ENCODE results near the gene CR1L. TPM values are rescaled to one million over a fixed set of nuclear protein-coding genes. Genes with fewer than 3 reads are reported as not detected.
"Not testable (repeated sequence)": the region's sequence is repeated elsewhere in the genome, so short reads cannot be mapped to it uniquely, and the experiment has no call there.

CR1L gene
- total RNA-seq, 4 donors from 2014 or later, result 0.22 TPM; not detected in 3

DNA sequence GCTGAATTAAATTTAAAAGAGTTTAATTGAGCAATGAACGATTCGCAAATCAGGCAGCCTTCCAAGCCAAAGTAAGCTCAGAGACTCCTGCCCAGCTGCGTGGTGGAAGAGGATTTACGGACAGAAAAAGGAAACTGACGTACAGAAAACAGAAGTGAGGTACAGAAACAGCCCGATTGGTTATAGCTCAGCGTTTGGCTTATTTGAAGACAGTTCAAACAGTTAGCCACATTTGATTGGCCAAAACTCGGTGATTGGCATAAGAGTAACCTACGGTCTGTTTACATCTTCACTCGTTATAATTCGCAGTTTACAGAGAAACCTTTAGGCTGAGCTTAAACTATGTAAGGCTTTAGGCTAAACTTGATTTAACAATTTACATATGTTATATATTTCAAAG is 46.9 kb downstream of the CR1L start:
- intact Hi-C loops (cut with DNase I), result no loop called here
- WGBS, 2 donors, result 88% methylated on average over 11 of the region's 11 CpGs
- no peak for DNase-seq
- Histone ChIP-seq H3K4me3 (replicated peaks in 1 of 3) (no peak overlapping the region), H3K4me1 (no peaks in the 10 kb centered on the region), H3K9me3 (no peaks in the 10 kb centered on the region), H3K27me3 (no peaks in the 10 kb centered on the region), H3K36me3 (no peaks in the 10 kb centered on the region), H3K27ac (no peak overlapping the region)
- no peak for TF ChIP-seq POLR2A (IDR thresholded peaks at IDR 0.05)
- TF ChIP-seq, protein P1, sequence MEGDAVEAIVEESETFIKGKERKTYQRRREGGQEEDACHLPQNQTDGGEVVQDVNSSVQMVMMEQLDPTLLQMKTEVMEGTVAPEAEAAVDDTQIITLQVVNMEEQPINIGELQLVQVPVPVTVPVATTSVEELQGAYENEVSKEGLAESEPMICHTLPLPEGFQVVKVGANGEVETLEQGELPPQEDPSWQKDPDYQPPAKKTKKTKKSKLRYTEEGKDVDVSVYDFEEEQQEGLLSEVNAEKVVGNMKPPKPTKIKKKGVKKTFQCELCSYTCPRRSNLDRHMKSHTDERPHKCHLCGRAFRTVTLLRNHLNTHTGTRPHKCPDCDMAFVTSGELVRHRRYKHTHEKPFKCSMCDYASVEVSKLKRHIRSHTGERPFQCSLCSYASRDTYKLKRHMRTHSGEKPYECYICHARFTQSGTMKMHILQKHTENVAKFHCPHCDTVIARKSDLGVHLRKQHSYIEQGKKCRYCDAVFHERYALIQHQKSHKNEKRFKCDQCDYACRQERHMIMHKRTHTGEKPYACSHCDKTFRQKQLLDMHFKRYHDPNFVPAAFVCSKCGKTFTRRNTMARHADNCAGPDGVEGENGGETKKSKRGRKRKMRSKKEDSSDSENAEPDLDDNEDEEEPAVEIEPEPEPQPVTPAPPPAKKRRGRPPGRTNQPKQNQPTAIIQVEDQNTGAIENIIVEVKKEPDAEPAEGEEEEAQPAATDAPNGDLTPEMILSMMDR (IDR thresholded peaks at IDR 0.05), result no peak

DNA sequence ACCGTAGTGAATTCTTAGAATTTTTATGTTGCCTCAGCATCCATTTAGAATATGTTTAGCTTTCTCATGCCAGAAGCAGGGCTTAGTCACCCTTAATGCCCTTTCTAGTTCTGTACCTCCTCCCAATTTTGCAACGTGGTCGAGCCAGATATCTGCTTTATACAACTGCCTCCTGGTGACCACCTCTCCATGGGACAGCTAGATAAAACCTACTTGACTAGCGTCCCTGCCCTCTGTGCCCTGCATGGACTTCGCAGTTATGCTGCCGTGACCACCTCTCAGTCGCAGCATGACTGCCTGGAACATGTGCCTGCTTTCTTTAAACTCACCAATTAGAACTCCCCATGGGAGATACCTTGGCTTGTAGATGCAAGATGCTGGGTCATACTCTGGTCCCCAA is 47.4 kb downstream of the CR1L start:
- H3K36me3 ChIP-seq; intact Hi-C loops (cut with DNase I); H3K27me3 ChIP-seq; H3K4me1 ChIP-seq; DNase-seq; H3K9me3 ChIP-seq; H3K27ac ChIP-seq; H3K4me3 ChIP-seq (replicated peaks in 1 of 3): not testable (repeated sequence)
- WGBS, 2 donors, result 84 to 86% methylated on average over 7 of the region's 7 CpGs

DNA sequence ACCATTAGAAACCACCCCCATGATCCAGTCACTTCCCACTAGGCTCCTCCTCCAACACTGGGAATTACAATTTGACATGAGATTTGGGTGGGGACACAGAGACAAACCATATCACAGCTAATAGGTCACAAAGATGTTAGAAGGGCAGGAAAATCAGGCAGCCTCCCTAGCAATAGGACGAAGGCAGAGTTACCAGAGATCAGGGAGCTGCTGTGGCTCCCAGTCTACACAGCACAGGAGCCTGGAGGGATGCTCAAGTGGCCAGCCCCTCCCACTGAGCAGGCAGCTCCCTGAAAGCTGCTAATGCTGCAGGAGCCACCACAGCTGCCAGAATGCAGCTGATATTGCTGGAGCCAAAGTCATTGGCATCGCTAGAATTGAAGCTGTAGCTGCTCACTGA is 51.0 kb downstream of the CR1L start:
- Histone ChIP-seq H3K36me3 (no peaks in the 10 kb centered on the region), H3K27ac (no peak overlapping the region), H3K4me1 (no peaks in the 10 kb centered on the region), H3K9me3 (no peaks in the 10 kb centered on the region), H3K4me3 (replicated peaks in 1 of 3) (no peak overlapping the region), H3K27me3 (no peaks in the 10 kb centered on the region)
- intact Hi-C loops (cut with DNase I), result no loop called here
- TF ChIP-seq POLR2A (IDR thresholded peaks at IDR 0.05), result no peak
- TF ChIP-seq, protein P1 (IDR thresholded peaks at IDR 0.05), result no peak
- 62 to 73% methylated on average over 2 of the region's 2 CpGs for WGBS, 2 donors
- no peak for DNase-seq

DNA sequence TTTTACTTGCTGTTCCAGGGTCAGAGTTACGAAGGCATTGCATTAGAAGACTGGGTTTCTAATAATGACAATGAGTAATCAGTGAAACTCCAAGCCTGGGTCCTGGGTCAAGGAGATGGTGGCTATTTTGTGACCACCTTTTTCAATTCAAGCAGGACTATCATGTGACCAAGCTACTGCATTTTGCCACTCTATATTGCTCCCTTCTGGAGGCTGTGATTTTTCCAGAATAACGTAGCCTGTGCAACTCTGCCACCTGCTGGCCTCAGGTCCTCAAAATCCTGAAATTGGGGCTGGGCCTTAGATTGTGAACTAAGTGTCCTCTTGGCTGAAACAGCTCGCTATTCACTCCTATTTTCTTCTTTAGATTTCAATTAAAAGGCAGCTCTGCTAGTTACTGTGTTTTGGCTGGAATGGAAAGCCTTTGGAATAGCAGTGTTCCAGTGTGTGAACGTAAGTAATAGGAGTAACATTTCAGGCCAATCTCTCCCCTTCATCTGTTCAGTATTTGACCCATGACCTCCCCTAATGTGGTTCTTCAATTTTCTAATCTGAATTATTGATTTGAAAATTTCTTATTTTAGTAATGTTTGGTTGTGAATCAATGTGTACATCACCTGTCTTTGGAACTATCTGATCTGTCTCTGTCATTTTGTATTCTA is 54.0 kb downstream of the CR1L start:
- no peak for TF ChIP-seq POLR2A (IDR thresholded peaks at IDR 0.05)
- TF ChIP-seq, protein P1 (IDR thresholded peaks at IDR 0.05), result peak in 5 of 6 experiments; percentile 39 to 69 (median 54)
- 45 to 47% methylated on average over 4 of the region's 4 CpGs for WGBS, 2 donors
- Histone ChIP-seq H3K9me3 (no peaks in the 10 kb centered on the region), H3K4me1 (no peaks in the 10 kb centered on the region), H3K27ac (no peak overlapping the region), H3K4me3 (replicated peaks in 1 of 3) (no peak overlapping the region), H3K36me3 (no peaks in the 10 kb centered on the region), H3K27me3 (no peaks in the 10 kb centered on the region)
- intact Hi-C loops (cut with DNase I), result no loop called here
- DNase-seq, result peak; percentile 57 to 62

DNA sequence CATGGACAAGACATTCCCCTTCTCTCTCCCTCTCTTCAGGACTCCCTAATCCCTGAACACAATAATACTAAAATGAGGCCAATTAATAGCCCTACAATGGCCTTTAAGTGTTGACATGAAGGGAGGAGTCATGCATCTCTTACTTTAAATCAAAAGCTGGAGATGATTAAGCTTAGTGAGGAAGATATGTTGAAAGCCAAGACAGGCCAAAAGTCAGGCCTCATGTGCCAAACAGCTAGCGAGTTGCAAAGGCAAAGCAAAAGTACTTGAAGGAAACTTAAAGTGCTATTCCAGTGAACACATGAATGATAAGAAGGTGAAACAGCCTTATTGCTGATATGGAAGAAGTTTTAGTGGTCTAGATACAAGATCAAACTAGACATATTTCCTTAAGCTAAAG is 57.4 kb downstream of the CR1L start:
- 52 to 63% methylated on average over 1 of the region's 1 CpG for WGBS, 2 donors

More for the DNA sequence above, 57.4 kb downstream of the CR1L start:
- Histone ChIP-seq H3K27ac (no peak overlapping the region), H3K4me1 (no peaks in the 10 kb centered on the region), H3K27me3 (no peaks in the 10 kb centered on the region), H3K9me3 (no peaks in the 10 kb centered on the region), H3K4me3 (replicated peaks in 1 of 3) (no peak overlapping the region), H3K36me3 (no peaks in the 10 kb centered on the region)
- intact Hi-C loops (cut with DNase I), result no loop called here
- TF ChIP-seq, protein P1 (IDR thresholded peaks at IDR 0.05), result no peak
- TF ChIP-seq POLR2A (IDR thresholded peaks at IDR 0.05), result no peak
- DNase-seq, result peak in 1 of 2 donors; percentile 9
